Fibroblast of lung (primary cell): ENCODE results near the gene ANKS1B. TPM values are rescaled to one million over a fixed set of nuclear protein-coding genes. Genes with fewer than 3 reads are reported as not detected.

Experiments used
- DNase-seq, 2 donors: peaks; one replicate each; pipeline versions ENCODE4 v3.0.0 to v3.0.0-alpha.2; 2010; ENCODE audit warnings: low read depth in 2 of 2
- H2AFZ ChIP-seq: 2 replicates; pipeline ENCODE4 v1.5.1; 2012; ENCODE audit warnings: low read length, control low read depth, inconsistent platforms
- H3K27ac ChIP-seq: 2 replicates; pipeline ENCODE4 v1.5.1; 2011; ENCODE audit warnings: low read length, control low read depth; ENCODE audit not compliant: insufficient read depth
- H3K27me3 ChIP-seq: 2 replicates; pipeline ENCODE4 v1.5.1; 2011; ENCODE audit warnings: mild to moderate bottlenecking, low read length; ENCODE audit not compliant: control insufficient read depth, insufficient read depth
- H3K36me3 ChIP-seq: 2 replicates; pipeline ENCODE4 v1.5.1; 2011; ENCODE audit warnings: low read length; ENCODE audit not compliant: control insufficient read depth, insufficient read depth
- H3K4me1 ChIP-seq: 2 replicates; pipeline ENCODE4 v1.5.1; 2011; ENCODE audit warnings: low read length; ENCODE audit not compliant: control insufficient read depth, insufficient read depth; ENCODE audit errors: extremely low read depth
- H3K4me2 ChIP-seq: 2 replicates; pipeline ENCODE4 v1.5.1; 2011; ENCODE audit warnings: low read length, control low read depth; ENCODE audit not compliant: insufficient read depth; ENCODE audit errors: extremely low read depth
- H3K4me3 ChIP-seq, 4 experiments: fragments of 200-600 bp in 1 of 4; sonication (generic) in 1 of 4; replicated peaks in 1 of 4; 2 replicates each; pipeline ENCODE4 v1.5.1; 2011 to 2016; ENCODE audit warnings: low read length in 4 of 4, low read depth in 3 of 4, mild to moderate bottlenecking in 3 of 4, control low read depth in 2 of 4, inconsistent platforms in 1 of 4, mixed read lengths in 1 of 4; ENCODE audit not compliant: insufficient read depth in 1 of 4; ENCODE audit errors: control extremely low read depth in 1 of 4
- H3K79me2 ChIP-seq: 2 replicates; pipeline ENCODE4 v1.5.1; 2012; ENCODE audit warnings: mild to moderate bottlenecking, low read length, inconsistent platforms; ENCODE audit not compliant: control insufficient read depth, insufficient read depth
- H3K9ac ChIP-seq: 2 replicates; pipeline ENCODE4 v1.5.1; 2011; ENCODE audit warnings: mild to moderate bottlenecking, low read length, control low read depth; ENCODE audit not compliant: insufficient read depth
- H3K9me3 ChIP-seq: 2 replicates; pipeline ENCODE4 v1.5.1; 2012; ENCODE audit warnings: low read depth, low read length; ENCODE audit not compliant: control insufficient read depth, insufficient read depth
- H4K20me1 ChIP-seq: 2 replicates; pipeline ENCODE4 v1.5.1; 2011; ENCODE audit warnings: low read length; ENCODE audit not compliant: control insufficient read depth, insufficient read depth; ENCODE audit errors: extremely low read depth
- EZH2 ChIP-seq: IDR thresholded peaks from 2 replicates; pipeline ENCODE4 v1.5.1; 2012; ENCODE audit warnings: low read length, control low read depth, mild to moderate bottlenecking; ENCODE audit errors: missing control alignments
- polyA plus RNA-seq, 2 donors: library from polyadenylated mRNA; depleted of rRNA in 1 of 2; stranded (reverse) in 1 of 2; unstranded in 1 of 2; fragments of >200 nt; gene quantifications; 2 replicates each; pipeline ENCODE4 v1.2.1, GENCODE V29; 2011 to 2012; ENCODE audit warnings: missing spikeins in 1 of 2
- total RNA-seq: library from RNA; depleted of rRNA; stranded (reverse); fragments of >200 nt; gene quantifications from 2 replicates; pipeline ENCODE4 v1.2.1, GENCODE V29; 2014
- TF ChIP-seq, protein P1 (sequence below), 2 donors: IDR thresholded peaks in 1 of 2; conservative IDR thresholded peaks in 1 of 2; 1 replicate in 1 of 2; 2 replicates in 1 of 2; pipeline ENCODE4 v1.5.1; 2011 to 2012; ENCODE audit warnings: low read length in 2 of 2, control low read depth in 1 of 2, inconsistent platforms in 1 of 2, low read depth in 1 of 2, mild to moderate bottlenecking in 1 of 2

ANKS1B gene
- total and polyA plus RNA-seq, 2 donors (not counting 1 experiment from before 2014, with no cell fraction given), result 0.11 to 0.83 TPM

DNA sequence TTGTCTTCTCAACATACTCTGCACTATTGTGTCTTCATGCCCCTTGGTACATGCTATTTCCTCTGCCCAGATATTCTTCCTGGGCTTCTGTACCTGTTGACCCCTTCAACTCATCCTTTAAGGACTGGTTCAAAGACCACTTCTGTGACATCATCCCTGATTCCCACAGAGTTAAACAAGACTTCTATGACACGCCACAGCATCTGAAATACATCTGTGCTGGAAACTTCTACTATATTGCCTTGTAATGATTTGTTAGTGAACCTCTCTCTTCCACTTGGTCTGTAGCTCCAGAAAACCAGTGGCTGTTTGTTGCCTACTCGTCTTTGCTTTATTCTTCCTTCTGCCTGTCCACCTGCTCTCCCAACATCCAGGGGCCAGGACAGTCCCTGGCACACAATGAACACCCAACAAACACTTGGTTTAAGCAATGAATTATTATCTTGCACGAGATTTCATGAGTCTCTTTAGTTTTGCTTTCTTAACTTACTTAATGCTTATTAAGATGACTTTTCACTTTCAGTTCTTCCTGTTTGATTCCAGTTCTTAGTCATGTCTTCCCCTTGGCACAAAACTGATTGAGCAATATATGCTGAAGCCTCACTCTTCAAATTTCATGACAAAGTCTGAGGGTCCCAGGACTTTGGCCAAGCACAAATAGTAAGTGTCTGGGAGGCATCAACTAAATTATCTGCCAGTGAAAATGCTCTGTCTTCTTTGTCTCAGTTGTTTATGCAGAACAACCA lies 853.8 kb downstream of the ANKS1B start:
- no peak for TF ChIP-seq EZH2
- TF ChIP-seq, protein P1, sequence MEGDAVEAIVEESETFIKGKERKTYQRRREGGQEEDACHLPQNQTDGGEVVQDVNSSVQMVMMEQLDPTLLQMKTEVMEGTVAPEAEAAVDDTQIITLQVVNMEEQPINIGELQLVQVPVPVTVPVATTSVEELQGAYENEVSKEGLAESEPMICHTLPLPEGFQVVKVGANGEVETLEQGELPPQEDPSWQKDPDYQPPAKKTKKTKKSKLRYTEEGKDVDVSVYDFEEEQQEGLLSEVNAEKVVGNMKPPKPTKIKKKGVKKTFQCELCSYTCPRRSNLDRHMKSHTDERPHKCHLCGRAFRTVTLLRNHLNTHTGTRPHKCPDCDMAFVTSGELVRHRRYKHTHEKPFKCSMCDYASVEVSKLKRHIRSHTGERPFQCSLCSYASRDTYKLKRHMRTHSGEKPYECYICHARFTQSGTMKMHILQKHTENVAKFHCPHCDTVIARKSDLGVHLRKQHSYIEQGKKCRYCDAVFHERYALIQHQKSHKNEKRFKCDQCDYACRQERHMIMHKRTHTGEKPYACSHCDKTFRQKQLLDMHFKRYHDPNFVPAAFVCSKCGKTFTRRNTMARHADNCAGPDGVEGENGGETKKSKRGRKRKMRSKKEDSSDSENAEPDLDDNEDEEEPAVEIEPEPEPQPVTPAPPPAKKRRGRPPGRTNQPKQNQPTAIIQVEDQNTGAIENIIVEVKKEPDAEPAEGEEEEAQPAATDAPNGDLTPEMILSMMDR (conservative IDR thresholded peaks at IDR 0.05 in 1 of 2, IDR thresholded peaks at IDR 0.05 in 1 of 2; ENCODE audit: low read depth in 1 of 2, low read length in 2 of 2), result no peak
- Histone ChIP-seq H3K9ac (no peak overlapping the region), H4K20me1 (no peaks in the 10 kb centered on the region), H3K79me2 (no peaks in the 10 kb centered on the region), H3K27me3 (no peaks in the 10 kb centered on the region), H3K36me3 (no peaks in the 10 kb centered on the region), H3K27ac (no peak overlapping the region), H3K4me3 (no peak overlapping the region), H3K9me3 (no peaks in the 10 kb centered on the region), H3K4me2 (no peak overlapping the region), H2AFZ (no peak overlapping the region), H3K4me1 (no peaks in the 10 kb centered on the region)
- peak; percentile 11 to 33 for DNase-seq

DNA sequence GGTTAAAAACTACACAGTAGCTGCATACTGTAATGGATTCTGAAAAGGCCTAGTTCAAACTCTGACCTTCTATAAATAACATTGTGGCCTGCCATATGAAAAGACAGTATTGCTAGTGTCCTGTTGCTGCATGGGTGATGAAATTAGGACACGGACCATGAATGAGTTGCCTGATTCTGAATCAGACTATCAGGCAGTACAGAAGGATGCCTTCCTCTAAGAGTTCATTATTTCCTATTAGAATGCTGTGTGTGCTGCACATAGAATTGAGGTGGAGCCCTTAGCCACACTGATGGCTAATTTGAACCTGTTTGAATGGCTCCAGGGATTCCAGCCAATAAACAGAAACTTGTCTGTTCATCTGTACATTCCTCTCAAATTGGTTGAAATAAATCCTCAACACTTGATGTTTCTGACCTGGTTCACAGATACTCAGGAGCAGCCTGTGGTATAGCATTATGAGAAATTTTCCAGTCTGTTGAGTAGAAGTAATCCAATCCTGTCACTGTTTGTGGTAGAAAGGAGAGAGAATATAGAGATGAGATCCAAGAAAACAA lies 856.4 kb downstream of the ANKS1B start:
- no peaks in the 10 kb centered on the region for H3K9me3 ChIP-seq
- H2AFZ ChIP-seq, result no peak overlapping the region
- H3K36me3 ChIP-seq, result no peaks in the 10 kb centered on the region
- no peak overlapping the region for H3K27ac ChIP-seq
- no peaks in the 10 kb centered on the region for H3K4me1 ChIP-seq
- H3K9ac ChIP-seq, result no peak overlapping the region
- no peak overlapping the region for H3K4me2 ChIP-seq
- H3K79me2 ChIP-seq, result no peaks in the 10 kb centered on the region
- no peaks in the 10 kb centered on the region for H3K27me3 ChIP-seq
- no peak overlapping the region for H3K4me3 ChIP-seq
- no peak for TF ChIP-seq EZH2
- TF ChIP-seq, protein P1 (conservative IDR thresholded peaks at IDR 0.05 in 1 of 2, IDR thresholded peaks at IDR 0.05 in 1 of 2; ENCODE audit: low read depth in 1 of 2, low read length in 2 of 2), result no peak
- no peaks in the 10 kb centered on the region for H4K20me1 ChIP-seq
- peak in 1 of 2 donors; percentile 12 for DNase-seq

DNA sequence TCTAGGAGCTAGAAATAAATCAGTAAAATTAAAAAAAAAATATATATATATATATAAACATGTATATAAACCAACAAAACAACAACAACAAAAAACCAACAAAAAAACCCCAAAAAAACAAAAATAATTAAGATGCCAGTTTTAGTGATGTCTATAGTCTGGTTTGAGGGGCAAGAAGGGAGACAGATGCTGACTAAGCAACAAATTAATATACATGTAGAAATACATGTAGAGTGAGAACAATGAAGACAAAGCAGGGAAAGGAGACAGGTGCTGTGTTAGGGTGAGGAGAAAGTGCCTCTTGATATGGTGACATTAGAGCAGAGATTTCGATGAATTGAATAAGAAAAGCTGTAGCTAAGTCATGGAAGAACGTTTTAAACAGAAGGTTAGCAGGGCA lies 861.8 kb downstream of the ANKS1B start:
- H3K9me3 ChIP-seq, result no peaks in the 10 kb centered on the region
- no peak for DNase-seq
- no peak overlapping the region for H3K9ac ChIP-seq
- no peaks in the 10 kb centered on the region for H3K4me1 ChIP-seq
- no peak overlapping the region for H3K4me2 ChIP-seq
- H3K79me2 ChIP-seq, result no peaks in the 10 kb centered on the region
- no peak overlapping the region for H2AFZ ChIP-seq
- no peaks in the 10 kb centered on the region for H3K36me3 ChIP-seq
- no peaks in the 10 kb centered on the region for H3K27me3 ChIP-seq
- H3K27ac ChIP-seq, result no peak overlapping the region
- no peak overlapping the region for H3K4me3 ChIP-seq
- TF ChIP-seq, protein P1 (conservative IDR thresholded peaks at IDR 0.05 in 1 of 2, IDR thresholded peaks at IDR 0.05 in 1 of 2; ENCODE audit: low read depth in 1 of 2, low read length in 2 of 2), result no peak
- TF ChIP-seq EZH2, result no peak
- no peaks in the 10 kb centered on the region for H4K20me1 ChIP-seq
